ENCODE measurements around the gene LARGE2. TPM values are rescaled to one million over a fixed set of nuclear protein-coding genes. Genes with fewer than 3 reads are reported as not detected.
A peak's percentile ranks its signal among the peaks of the same experiment; 100 is the strongest.

LARGE2 gene
- total RNA-seq, 1 donor from 2014 or later: not detected

DNA sequence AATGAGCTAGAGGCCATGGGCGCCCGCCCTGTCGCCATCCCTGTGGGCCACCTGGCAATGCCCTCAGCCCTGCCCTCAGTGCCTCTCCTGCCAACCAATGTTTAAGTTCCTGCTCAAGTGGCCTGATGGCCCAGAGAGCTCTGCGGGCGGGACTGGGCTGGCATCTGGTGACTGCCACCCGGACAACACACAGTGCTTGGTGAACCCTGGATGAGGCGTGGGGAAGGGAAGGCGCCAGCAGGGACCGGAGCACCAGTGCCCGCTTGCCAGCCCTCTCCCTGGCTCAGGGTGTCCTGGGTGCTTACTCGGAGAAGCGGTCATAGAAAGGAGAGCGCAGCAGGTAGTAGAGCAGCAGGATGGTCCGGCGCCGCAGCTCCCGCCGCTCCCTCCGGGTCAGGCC, 8.9 kb upstream of the LARGE2 start:
- peaks cover 26% of the 10 kb centered on the region for H3K4me1 ChIP-seq
- intact Hi-C loops (cut with micrococcal nuclease): no loop called here
- H3K4me3 ChIP-seq: no peak overlapping the region
- no peaks in the 10 kb centered on the region for H3K9me3 ChIP-seq (replicated peaks)
- peaks cover 69% of the 10 kb centered on the region for H3K36me3 ChIP-seq
- DNase-seq: no peak
- H3K27ac ChIP-seq (replicated peaks): no peak overlapping the region
- no peaks in the 10 kb centered on the region for H3K27me3 ChIP-seq (ENCODE audit: low read depth)
- TF ChIP-seq, protein P1, sequence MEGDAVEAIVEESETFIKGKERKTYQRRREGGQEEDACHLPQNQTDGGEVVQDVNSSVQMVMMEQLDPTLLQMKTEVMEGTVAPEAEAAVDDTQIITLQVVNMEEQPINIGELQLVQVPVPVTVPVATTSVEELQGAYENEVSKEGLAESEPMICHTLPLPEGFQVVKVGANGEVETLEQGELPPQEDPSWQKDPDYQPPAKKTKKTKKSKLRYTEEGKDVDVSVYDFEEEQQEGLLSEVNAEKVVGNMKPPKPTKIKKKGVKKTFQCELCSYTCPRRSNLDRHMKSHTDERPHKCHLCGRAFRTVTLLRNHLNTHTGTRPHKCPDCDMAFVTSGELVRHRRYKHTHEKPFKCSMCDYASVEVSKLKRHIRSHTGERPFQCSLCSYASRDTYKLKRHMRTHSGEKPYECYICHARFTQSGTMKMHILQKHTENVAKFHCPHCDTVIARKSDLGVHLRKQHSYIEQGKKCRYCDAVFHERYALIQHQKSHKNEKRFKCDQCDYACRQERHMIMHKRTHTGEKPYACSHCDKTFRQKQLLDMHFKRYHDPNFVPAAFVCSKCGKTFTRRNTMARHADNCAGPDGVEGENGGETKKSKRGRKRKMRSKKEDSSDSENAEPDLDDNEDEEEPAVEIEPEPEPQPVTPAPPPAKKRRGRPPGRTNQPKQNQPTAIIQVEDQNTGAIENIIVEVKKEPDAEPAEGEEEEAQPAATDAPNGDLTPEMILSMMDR (IDR thresholded peaks at IDR 0.05; ENCODE audit: borderline replicate concordance): no peak

DNA sequence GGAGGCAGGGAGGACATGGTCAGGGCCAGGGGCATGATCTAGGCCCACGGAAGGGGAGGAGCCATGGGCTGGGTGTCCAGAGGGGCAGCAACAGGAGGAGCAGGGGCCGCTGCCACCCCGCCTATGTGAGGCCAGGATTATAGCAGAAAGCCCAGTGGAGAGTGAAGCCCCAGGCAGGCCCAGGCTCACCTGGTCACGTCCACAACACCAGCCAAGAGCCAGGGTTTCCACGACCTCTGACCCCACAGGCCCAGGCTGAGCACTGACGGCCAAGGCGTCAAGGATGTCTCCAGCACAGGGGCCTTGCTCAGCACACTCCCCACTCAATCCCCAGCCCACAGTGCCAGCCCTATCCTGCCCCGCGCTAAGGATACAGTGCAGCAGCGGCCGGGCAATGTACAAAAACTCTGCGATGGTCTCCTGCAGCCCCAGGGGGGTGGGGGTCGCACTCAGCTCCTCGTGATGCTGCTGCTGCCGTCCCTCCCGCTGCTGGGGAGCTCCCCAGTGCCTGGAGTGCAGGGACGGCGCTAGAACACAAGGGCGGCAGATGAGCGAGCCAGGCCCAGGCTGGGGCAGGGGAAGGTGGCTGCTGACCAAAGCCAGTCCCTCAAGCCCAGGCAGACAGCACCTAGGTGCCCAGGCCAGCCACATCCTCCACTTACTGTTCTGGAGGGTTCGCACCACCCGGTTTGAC, 8.4 kb upstream of the LARGE2 start:
- no peaks in the 10 kb centered on the region for H3K27me3 ChIP-seq (ENCODE audit: low read depth)
- H3K27ac ChIP-seq (replicated peaks): no peak overlapping the region
- no peaks in the 10 kb centered on the region for H3K9me3 ChIP-seq (replicated peaks)
- no peak overlapping the region for H3K4me3 ChIP-seq
- DNase-seq: no peak
- peaks cover 31% of the 10 kb centered on the region for H3K4me1 ChIP-seq
- intact Hi-C loops (cut with micrococcal nuclease): no loop called here
- peaks cover 69% of the 10 kb centered on the region for H3K36me3 ChIP-seq
- TF ChIP-seq, protein P1 (IDR thresholded peaks at IDR 0.05; ENCODE audit: borderline replicate concordance): no peak

DNA sequence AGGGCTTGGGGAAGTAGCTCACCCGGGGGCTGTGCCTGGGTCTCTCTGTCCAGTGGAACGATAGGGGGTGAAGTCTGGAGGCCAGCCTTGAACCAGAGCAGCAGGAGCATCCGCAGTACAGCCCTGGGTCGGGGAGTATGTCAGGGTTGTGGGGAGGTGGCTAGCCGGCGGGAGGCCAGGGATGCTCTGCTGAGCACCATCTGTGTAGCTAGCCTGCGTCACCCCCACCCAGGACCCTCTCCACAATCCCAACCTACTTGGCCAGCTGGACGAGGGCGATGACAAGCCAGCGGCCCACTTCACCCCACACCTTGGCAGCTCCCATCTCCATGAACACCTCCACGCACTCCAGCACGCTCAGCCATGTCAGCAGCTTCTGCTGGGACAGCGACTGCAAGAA, 7.0 kb upstream of the LARGE2 start:
- no peaks in the 10 kb centered on the region for H3K27me3 ChIP-seq (ENCODE audit: low read depth)
- TF ChIP-seq, protein P1 (IDR thresholded peaks at IDR 0.05; ENCODE audit: borderline replicate concordance): no peak
- no peak overlapping the region for H3K27ac ChIP-seq (replicated peaks)
- peaks cover 40% of the 10 kb centered on the region for H3K4me1 ChIP-seq
- peaks cover 57% of the 10 kb centered on the region for H3K36me3 ChIP-seq
- no peak for DNase-seq
- no peak overlapping the region for H3K4me3 ChIP-seq
- no peaks in the 10 kb centered on the region for H3K9me3 ChIP-seq (replicated peaks)
- intact Hi-C loops (cut with micrococcal nuclease): no loop called here

DNA sequence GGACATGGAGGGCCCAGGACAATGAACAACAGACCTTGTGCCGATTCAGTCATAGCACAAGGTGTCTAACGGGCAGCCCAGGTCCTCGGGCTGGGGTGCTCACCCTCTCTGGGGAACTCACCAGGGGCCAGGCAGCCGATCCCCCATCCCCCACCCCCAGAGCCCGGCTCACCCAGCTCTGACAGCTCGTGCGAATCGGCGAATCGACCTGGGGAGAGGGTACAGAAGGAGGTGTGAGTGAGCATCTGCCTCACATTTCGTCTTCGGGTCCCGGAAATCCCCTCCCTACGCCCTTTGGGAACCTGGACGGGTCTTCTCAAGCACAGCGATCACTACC, 5.2 kb upstream of the LARGE2 start:
- intact Hi-C loops (cut with micrococcal nuclease): no loop called here

DNA sequence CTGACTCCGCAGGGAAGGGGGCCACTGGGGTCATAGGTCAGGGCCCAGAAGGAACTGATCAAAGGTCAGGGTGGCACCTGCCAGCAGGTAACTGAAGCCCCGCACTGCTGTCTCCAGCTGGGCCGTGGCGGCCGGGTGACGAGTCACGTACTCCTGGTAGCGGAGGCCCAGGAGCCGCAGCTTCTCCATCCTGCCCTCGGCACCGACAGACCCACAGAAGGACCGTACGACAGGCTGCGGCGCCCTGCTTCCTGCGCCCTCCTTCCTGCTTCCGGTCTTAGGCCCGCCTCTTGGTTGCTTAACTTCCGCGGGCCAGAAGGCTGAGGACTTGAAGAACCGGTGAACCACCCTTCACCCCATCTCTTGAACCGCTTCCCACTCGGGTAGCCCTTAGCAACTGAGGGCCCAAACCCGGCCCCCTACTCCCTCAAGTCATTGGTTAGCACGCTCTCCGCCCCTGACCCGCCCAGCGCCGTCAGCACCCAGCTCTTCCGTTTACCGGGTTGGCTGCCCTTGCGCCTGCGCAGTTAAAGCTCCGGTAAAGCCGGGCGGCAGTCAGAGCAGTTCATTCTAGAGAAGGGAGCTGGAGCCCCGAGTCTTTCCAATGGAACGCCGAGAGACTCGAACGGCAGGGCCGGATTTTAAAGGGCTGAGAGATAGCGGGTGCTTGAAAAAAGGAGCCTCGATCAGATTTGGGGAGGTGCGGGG, 4.7 kb upstream of the LARGE2 start, which contains the start of gene PEX16:
Gene PEX16 (minus strand): TSS at position 255 of the 708 bp plus-strand sequence. CDS start 66 bp downstream, at position 189.
- peak; percentile 96 for DNase-seq
- peaks cover 18% of the 10 kb centered on the region for H3K27me3 ChIP-seq (ENCODE audit: low read depth)
- TF ChIP-seq, protein P1 (IDR thresholded peaks at IDR 0.05; ENCODE audit: borderline replicate concordance): no peak
- H3K4me3 ChIP-seq: peak within 1 kb of the TSS; percentile 80
- H3K27ac ChIP-seq (replicated peaks): peak within 1 kb of the TSS; percentile 92
- peaks cover 51% of the 10 kb centered on the region for H3K4me1 ChIP-seq
- intact Hi-C loops (cut with micrococcal nuclease): no loop called here
- no peaks in the 10 kb centered on the region for H3K9me3 ChIP-seq (replicated peaks)
- peaks cover 34% of the 10 kb centered on the region for H3K36me3 ChIP-seq

More for the DNA sequence above, 5.2 kb upstream of the LARGE2 start:
- peaks cover 13% of the 10 kb centered on the region for H3K27me3 ChIP-seq (ENCODE audit: low read depth)
- DNase-seq: no peak
- no peaks in the 10 kb centered on the region for H3K9me3 ChIP-seq (replicated peaks)
- TF ChIP-seq, protein P1 (IDR thresholded peaks at IDR 0.05; ENCODE audit: borderline replicate concordance): no peak
- peak overlapping the region; percentile 92 for H3K27ac ChIP-seq (replicated peaks)
- H3K4me1 ChIP-seq: peaks cover 45% of the 10 kb centered on the region
- H3K36me3 ChIP-seq: peaks cover 39% of the 10 kb centered on the region
- H3K4me3 ChIP-seq: peak overlapping the region; percentile 80

All from left ventricle myocardium inferior (tissue), 1 donor.